ENCODE measurements around the gene GPR180. TPM values are rescaled to one million over a fixed set of nuclear protein-coding genes. Genes with fewer than 3 reads are reported as not detected.

GPR180 gene
- total RNA-seq, 4 donors from 2014 or later, result 10.4 to 13.3 (median 10.9) TPM

DNA sequence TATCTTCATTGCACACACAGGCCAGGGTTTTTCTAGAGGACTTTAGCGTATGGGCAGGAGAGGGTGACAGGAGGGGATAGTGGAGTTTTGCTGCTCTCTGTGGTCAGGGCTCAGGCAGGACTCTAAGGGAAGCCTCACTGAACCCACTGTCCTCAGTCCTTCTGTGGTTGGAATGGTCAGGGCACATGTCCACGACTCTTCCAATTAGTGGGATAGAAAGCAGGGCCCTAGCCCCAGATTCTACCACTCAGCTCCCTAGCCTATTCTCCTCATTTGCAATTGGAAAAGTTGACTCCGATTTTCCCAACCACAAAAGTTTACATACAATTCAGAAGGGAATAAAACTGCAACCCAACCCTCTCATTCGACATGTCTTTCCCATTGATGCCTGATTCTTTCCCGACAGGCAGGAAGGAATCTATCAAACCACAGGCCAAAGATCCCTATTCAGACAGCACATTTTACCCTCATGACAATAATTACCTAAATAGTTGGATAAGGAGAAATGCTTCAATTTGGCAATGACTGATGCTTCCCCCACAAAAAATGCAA is 43.9 kb upstream of the GPR180 start:
- no peak overlapping the region for H3K4me3 ChIP-seq (replicated peaks in 1 of 3)
- intact Hi-C loops (cut with DNase I), result no loop called here
- H3K9me3 ChIP-seq, result no peaks in the 10 kb centered on the region
- no peaks in the 10 kb centered on the region for H3K4me1 ChIP-seq
- H3K27me3 ChIP-seq, result no peaks in the 10 kb centered on the region
- 71 to 72% methylated on average over 5 of the region's 5 CpGs for WGBS, 2 donors
- DNase-seq, result no peak
- TF ChIP-seq, protein P1, sequence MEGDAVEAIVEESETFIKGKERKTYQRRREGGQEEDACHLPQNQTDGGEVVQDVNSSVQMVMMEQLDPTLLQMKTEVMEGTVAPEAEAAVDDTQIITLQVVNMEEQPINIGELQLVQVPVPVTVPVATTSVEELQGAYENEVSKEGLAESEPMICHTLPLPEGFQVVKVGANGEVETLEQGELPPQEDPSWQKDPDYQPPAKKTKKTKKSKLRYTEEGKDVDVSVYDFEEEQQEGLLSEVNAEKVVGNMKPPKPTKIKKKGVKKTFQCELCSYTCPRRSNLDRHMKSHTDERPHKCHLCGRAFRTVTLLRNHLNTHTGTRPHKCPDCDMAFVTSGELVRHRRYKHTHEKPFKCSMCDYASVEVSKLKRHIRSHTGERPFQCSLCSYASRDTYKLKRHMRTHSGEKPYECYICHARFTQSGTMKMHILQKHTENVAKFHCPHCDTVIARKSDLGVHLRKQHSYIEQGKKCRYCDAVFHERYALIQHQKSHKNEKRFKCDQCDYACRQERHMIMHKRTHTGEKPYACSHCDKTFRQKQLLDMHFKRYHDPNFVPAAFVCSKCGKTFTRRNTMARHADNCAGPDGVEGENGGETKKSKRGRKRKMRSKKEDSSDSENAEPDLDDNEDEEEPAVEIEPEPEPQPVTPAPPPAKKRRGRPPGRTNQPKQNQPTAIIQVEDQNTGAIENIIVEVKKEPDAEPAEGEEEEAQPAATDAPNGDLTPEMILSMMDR (IDR thresholded peaks at IDR 0.05), result no peak
- H3K27ac ChIP-seq, result no peak overlapping the region
- H3K36me3 ChIP-seq, result no peaks in the 10 kb centered on the region

- intact Hi-C loops (cut with DNase I), result no loop called here
Observed at GRCh38 chr13:94558716-94559115, 42.9 kb upstream of the GPR180 start.

GRCh38 chr13:94559222-94559795 is 42.3 kb upstream of the GPR180 start:
- Histone ChIP-seq H3K27me3 (no peaks in the 10 kb centered on the region), H3K4me3 (replicated peaks in 1 of 3) (no peak overlapping the region), H3K4me1 (no peaks in the 10 kb centered on the region), H3K36me3 (no peaks in the 10 kb centered on the region), H3K27ac (no peak overlapping the region), H3K9me3 (no peaks in the 10 kb centered on the region)
- WGBS, 2 donors, result 85 to 94% methylated on average over 6 of the region's 6 CpGs
- DNase-seq, result no peak
- TF ChIP-seq POLR2A (IDR thresholded peaks at IDR 0.05), result no peak
- TF ChIP-seq, protein P1 (IDR thresholded peaks at IDR 0.05), result no peak
- intact Hi-C loops (cut with DNase I), result no loop called here

More at GRCh38 chr13:94558716-94559115, 42.9 kb upstream of the GPR180 start:
- H3K36me3 ChIP-seq, result no peaks in the 10 kb centered on the region
- H3K27me3 ChIP-seq, result no peaks in the 10 kb centered on the region
- no peak overlapping the region for H3K27ac ChIP-seq
- no peak for DNase-seq
- WGBS, 2 donors, result 81 to 85% methylated on average over 6 of the region's 6 CpGs
- TF ChIP-seq POLR2A (IDR thresholded peaks at IDR 0.05), result no peak
- TF ChIP-seq, protein P1 (IDR thresholded peaks at IDR 0.05), result no peak
- no peaks in the 10 kb centered on the region for H3K4me1 ChIP-seq
- H3K4me3 ChIP-seq (replicated peaks in 1 of 3), result no peak overlapping the region
- no peaks in the 10 kb centered on the region for H3K9me3 ChIP-seq

GRCh38 chr13:94560116-94560515 is 41.5 kb upstream of the GPR180 start:
- no peaks in the 10 kb centered on the region for H3K4me1 ChIP-seq
- DNase-seq, result no peak
- no peaks in the 10 kb centered on the region for H3K9me3 ChIP-seq
- no peaks in the 10 kb centered on the region for H3K27me3 ChIP-seq
- WGBS, 2 donors, result 78 to 84% methylated on average over 2 of the region's 2 CpGs
- no peak overlapping the region for H3K4me3 ChIP-seq (replicated peaks in 1 of 3)
- intact Hi-C loops (cut with DNase I), result no loop called here
- no peak overlapping the region for H3K27ac ChIP-seq
- no peaks in the 10 kb centered on the region for H3K36me3 ChIP-seq
- no peak for TF ChIP-seq POLR2A (IDR thresholded peaks at IDR 0.05)
- TF ChIP-seq, protein P1 (IDR thresholded peaks at IDR 0.05), result no peak

DNA sequence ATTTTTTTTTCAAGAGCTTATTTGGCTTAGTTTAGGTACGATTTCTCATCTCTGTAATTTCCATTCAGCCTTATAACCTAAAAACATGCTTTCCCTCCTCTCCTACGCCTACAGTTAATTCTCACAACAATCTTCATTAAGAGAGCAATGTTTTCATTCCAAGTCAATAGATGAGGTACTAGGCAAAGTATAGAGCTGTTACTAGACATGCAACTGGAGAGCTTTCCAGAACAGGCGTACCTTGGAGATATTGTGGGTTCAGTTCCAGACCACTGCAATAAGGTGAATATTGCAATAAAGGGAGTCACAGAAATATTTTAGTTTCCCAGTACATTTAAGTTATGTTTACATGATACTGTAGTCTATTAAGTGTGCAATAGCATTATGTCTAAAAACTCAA is 40.5 kb upstream of the GPR180 start:
- Histone ChIP-seq H3K4me3 (replicated peaks in 1 of 3) (no peak overlapping the region), H3K27ac (no peak overlapping the region), H3K27me3 (no peaks in the 10 kb centered on the region), H3K9me3 (no peaks in the 10 kb centered on the region), H3K4me1 (no peaks in the 10 kb centered on the region), H3K36me3 (no peaks in the 10 kb centered on the region)
- no peak for DNase-seq
- 86 to 91% methylated on average over 3 of the region's 3 CpGs for WGBS, 2 donors
- TF ChIP-seq POLR2A (IDR thresholded peaks at IDR 0.05), result no peak
- TF ChIP-seq, protein P1 (IDR thresholded peaks at IDR 0.05), result no peak
- intact Hi-C loops (cut with DNase I), result no loop called here

All from thyroid gland (tissue), 4 donors.